Measurements from ENCODE around the gene DEAF1. TPM values are rescaled to one million over a fixed set of nuclear protein-coding genes. Genes with fewer than 3 reads are reported as not detected.

DEAF1 gene
- total and polyA plus RNA-seq, 2 of the 13 experiments (the other 11 are each of a cell fraction or from before 2014, with no cell fraction given) = 22.3 to 29.6 TPM

DNA sequence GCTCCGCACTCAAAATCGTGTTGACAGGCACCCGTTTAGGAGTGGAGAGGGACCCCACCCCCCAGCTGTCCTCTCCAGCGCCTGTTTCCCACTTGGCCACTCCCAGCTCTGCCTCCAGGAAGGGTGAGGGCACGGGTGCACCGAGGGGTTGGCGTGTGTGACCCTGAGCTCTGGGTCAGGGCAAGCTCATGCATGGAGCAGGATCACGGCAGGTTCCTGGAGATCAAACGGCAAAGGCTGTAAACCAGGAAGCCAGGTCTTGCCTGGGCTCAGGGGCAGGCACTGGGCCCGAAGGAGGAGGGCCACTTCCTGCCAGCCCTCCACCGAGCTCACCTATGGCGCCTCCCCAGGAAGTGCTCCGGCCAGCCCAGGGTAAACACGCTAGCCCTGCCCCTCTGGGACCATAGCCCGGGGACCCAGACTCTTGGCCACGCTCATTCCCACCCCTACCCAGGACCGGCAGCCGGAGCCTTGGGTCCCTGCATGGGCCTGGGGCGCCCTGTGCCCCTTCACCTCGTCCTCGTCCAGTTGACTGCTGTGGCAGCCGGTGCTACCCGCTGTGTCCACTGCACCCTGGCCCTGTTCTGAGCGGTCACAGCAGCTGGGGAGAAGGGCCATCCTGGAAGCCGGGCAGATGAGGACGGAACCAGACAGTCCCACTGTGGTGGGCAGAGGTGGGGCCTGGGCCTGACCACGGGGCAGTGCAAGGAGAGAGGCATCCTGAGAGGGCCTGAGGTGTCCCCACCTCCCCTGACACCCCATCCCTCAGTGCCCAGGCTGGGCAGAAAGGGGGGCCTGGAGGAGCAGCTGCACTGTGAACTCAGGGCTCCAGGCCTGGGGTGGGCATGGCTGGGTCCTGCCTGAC is 10.0 kb upstream of the DEAF1 start (continued):
- TF ChIP-seq ARID5B (CRISPR knock-in tag; IDR thresholded peaks at IDR 0.05) (peak; percentile 86), THAP11 (CRISPR knock-in tag; IDR thresholded peaks at IDR 0.05) (peak; percentile 71; the same call in 1 of the 2 replicates), DMAP1 (CRISPR knock-in tag; IDR thresholded peaks at IDR 0.05) (peak; percentile 67), ZNF841 (CRISPR knock-in tag; IDR thresholded peaks at IDR 0.05; ENCODE audit: borderline replicate concordance) (no peak), CREM (IDR thresholded peaks at IDR 0.05) (peak; percentile 60; the same call in 1 of the 2 replicates), CREM (CRISPR knock-in tag; IDR thresholded peaks at IDR 0.05) (no peak), ZNF687 (CRISPR knock-in tag; IDR thresholded peaks at IDR 0.05) (peak; percentile 96), HNRNPL (IDR thresholded peaks at IDR 0.05; ENCODE audit: low read depth, low read length) (peak; percentile 89), ZBTB4 (CRISPR knock-in tag; IDR thresholded peaks at IDR 0.05; ENCODE audit: borderline replicate concordance) (0 out of 2 replicates have a peak, but pooled peaks have one; percentile 71), NCOA5 (CRISPR knock-in tag; IDR thresholded peaks at IDR 0.05) (no peak; the same call in 1 of the 2 replicates), HMGA1 (CRISPR knock-in tag; conservative IDR thresholded peaks at IDR 0.05) (no peak), ZKSCAN8 (CRISPR knock-in tag; IDR thresholded peaks at IDR 0.05; ENCODE audit: borderline replicate concordance) (no peak), ZNF660 (CRISPR knock-in tag; IDR thresholded peaks at IDR 0.05; ENCODE audit: borderline replicate concordance, low read depth) (no peak), JDP2 (CRISPR knock-in tag; IDR thresholded peaks at IDR 0.05; ENCODE audit: borderline replicate concordance) (no peak)
- TF ChIP-seq, protein P1, sequence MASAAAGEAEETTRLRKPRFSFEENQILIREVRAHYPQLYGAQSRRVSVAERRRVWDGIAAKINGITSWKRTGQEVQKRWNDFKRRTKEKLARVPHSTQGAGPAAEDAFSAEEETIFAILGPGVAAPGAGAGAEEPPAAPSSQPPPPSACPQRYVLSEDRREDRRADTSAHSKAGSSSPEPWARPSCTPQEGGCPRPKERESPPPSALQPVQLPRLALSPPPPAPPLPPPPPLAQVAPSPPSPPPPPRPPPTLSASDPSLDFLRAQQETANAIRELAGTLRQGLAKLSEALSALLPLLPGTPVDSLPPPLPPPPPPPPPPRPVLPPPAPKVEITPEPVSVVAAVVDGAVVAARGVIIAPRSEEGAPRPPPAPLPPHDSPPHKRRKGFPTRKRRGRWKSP (CRISPR knock-in tag; IDR thresholded peaks at IDR 0.05) = no peak; the same call in 1 of the 2 replicates
